GM21619 (cell line): ENCODE measurements around the gene SLC22A15.
"Not testable (repeated sequence)": the region's sequence is repeated elsewhere in the genome, so short reads cannot be mapped to it uniquely, and the experiment has no call there.

Source experiments
- ATAC-seq: cut with Tn5 transposase; IDR thresholded peaks from one replicate; pipeline ENCODE4 v1.9.1; 2021; ENCODE audit not compliant: unreplicated experiment

SLC22A15 gene

DNA sequence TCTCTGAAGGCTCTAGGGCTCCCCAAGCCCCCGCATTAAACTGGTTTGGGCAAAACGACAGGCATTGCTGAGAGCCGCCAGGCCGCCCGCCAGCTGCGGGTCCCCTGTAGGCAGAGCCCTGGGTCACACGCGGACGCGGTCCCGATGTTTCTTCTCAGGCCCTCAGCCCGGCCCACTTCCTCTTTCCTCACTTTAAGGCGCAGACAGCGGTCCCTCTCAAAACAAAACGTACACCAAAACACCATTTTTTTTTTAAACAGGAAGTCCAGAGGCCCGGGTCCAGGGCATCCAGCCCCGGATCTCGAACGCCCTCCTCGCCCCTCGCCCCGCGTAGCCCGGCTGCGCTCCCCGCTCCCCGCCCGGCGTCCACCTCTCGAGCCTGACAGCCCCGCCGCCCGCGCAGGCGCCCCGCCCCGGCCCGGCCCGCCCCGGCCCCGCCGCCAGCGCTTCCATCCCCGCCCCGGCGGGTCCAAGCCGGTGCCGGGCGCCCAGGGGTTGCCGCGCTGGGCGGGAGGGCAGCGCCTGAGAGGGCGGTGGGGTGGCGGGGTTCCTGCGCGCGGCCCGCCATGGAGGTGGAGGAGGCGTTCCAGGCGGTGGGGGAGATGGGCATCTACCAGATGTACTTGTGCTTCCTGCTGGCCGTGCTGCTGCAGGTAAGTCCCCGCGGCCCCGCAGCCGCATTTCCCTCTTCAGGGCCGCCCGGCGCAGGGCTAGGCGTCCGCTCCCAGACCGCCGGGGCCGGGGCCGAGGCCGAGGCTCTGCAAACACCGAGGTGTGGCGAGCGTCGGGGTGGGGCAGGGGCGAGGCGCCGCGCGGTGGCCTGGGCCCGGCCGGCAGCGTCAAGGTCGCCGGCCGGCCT lies at the start of gene SLC22A15:
TSS of gene SLC22A15 (plus strand) at position 452 of the 859 bp plus-strand sequence. CDS start at position 567, 115 bp downstream.
- peak; percentile 87 for ATAC-seq

DNA sequence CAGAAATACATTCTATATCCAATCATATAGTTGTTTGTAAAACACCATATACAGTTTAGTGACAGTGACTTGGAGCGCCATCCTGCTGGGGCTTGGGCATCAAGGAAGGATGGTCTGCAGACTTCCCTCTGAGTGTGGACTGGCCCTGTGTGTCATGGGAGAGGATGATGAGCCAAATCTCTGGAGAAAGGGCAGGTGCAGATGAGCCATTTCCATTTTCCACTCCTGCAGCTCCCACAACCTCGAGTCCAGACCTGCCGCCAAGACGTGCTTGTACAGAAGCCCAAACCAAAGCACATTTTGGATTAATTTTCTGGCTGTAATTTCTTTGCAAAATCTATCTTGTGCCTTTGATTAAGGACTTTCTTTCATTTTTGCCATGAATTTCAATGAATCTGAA lies 48.3 kb upstream of the SLC22A15 start:
- no peak for ATAC-seq

DNA sequence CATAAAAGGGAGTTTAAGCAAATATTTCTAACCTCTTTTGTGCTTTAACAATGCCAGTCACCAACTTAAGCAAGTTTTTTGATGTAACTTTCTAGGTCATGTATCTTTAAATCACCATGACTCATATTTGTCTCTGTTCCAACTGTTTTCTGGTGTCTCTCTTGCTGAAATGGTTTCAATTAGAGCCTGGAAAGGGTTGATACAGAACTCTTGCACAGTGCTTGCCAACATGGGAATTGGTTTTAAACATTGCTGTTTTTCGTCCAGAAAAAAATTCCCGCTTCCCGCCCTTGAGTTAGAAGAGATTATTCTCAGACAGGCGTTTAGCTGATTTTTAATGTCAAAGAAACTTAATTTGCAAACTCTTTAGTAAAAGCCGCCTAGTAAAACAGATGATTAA lies 46.4 kb upstream of the SLC22A15 start:
- no peak for ATAC-seq

DNA sequence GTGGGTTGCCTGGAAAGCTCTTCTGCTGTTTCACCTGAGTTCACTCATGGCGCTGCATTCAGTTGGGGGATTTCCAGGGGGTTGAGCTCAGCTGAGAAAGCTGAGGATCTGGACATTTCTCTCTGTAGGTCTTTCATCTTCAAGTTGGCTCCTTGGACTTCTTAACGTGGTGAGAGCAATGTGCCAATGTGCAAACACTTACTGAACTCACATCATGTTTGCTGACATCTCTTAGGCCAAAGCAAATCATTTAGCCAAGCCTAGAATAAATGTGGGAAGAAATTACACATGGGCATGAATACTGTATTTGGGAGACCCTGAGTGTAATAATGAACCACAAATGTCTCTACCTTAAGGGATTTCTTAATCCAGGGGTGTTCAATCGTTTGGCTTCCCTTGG lies 42.7 kb upstream of the SLC22A15 start:
- ATAC-seq, result no peak

DNA sequence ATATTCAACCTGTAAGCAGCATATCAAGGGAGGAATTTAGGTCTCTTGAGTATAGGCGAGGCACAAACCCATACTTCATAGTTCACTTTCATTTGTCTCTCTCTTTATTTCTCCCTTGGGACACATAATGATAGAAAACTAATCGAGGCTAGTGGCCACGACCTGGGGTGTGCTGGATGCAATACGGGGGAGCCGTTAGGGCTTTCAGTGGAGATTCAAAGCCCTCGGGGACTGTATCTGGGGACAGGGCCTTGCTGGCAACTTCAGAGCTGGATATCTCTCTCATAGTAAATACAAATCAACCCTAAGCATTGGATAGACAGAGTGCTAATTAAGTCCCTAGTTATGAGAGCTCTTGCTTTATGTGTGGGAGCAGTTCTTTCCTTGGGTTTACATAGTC lies 36.9 kb upstream of the SLC22A15 start:
- ATAC-seq, result no peak

DNA sequence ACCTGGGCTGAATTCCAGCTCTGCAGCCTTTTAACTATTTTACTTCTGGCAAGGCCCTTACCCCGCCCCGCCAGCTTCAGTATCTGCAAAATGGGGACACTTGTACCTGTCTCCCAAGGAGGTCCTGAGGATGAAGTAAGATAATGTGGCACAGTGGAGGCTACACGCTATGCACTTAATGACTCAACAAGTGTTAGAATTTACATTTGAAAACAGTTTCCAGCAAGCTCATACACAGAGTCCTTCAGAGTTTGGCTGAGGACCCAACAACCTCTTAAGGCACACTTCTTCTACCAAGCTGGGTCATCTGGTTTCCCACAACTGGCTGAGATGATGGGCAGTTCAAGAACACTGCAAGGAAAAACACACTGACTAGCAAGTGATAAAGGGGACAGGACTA lies 30.2 kb upstream of the SLC22A15 start:
- ATAC-seq, result no peak

DNA sequence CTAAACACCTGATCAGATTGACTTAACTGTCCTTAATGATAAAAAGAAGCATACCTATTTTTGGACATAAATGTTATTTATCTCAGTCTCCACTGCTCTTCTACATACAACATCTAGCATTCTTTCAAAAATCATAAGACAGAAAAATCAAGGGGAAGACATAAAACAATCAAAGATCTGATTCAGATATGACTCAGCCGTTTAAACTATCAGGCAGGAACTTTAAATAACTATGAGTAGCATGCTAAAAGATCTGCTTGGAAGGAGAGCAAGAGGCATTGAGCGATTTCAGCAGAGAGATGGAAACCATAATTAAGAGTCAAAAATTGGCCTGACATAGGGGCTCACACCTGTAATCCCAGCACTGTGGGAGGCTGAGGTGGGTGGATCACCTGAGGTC lies 27.2 kb upstream of the SLC22A15 start:
- ATAC-seq, result no peak

DNA sequence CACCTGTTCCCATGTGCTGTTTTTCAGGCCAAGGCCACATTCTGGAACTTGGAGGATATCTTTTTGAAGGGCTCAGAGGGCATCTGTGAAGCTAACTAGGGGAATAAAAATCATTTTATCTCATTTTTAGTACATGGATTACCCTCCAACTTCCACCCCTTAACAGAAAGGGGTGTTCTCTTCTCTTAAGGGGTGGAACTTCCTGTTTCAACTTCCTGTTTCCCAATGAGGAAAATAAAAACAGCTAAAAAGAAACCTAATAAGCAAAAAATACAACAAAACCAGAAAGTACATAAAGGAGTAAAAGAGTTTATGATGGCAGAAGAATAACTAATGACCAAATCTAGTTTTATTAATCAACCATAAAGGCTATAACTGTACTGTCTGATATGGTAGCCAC lies 24.8 kb upstream of the SLC22A15 start:
- ATAC-seq, result no peak

DNA sequence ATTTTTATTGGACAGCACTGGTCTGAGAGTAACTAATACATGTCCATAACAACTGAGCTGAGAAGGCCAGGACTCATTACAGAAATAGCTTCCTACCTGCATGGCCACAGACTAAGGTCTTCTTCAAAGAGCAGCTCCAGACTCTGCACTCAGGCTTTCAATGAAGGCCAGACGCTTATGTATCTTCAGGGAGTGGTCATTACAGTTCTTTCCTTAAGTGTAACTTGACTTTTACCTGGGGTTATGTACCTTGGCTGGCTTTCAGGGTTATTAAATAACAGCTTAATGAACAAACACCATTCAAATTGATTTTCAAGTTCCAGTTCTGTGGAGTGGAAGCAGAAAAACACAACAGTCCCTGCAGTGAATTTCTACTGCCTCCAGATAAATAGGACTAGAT lies 23.8 kb upstream of the SLC22A15 start:
- ATAC-seq, result no peak

DNA sequence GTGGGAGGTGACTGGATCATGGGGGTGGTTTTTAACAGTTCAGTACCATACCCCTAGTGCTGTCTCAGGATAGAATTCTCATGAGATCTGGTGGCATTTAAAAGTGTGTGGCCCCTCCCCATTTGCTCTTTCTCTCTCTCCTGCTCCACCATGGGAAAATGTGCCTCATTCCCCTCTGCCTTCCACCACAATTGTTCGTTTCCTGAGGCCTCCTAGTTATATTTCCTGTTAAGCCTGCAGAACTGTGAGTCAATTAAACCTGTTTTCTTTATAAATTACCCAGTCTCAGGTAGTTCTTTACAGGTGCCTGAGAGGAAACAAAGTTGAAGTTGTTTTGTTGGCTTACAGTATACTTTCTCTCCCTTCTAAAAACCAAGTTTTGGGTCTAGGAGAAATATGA lies 23.1 kb upstream of the SLC22A15 start:
- ATAC-seq, result no peak

DNA sequence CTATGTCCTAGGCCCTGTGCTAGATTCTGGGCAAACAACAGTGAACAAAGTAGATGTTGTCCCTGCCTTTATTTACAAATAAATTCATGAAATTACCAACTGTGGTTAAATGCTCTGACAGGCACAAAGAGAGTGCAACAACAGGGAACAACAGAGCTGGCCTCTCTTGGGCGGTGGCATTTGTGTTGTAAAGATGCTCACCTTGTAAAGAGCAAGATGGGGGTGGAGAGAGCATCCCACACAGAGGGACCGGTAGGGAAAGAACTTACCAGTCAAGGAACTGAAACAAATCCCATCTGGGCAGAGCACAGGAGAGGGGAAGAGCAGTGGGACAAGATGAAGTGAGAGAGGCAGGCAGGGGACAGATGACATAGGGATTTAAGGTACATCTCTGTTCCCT lies 21.6 kb upstream of the SLC22A15 start:
- no peak for ATAC-seq

DNA sequence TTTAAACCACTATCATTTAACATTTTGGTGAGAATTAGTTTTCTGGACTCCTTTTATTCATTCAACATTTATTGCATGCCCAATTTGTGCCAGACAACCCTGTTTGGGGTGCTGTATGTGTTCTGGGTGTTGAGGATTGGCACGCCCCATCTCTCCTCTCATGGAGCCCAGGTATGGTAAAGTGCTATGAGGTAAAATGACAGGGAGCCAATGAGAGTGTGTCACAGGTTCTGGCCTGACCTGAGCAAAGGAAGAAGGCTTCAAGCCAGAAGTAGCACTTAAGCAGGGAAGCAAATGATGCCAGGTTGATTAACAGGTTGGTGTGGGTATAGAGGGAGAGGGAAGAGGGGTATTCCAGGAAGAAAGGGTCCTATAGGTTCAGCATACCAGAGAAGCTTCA lies 21.1 kb upstream of the SLC22A15 start:
- no peak for ATAC-seq

DNA sequence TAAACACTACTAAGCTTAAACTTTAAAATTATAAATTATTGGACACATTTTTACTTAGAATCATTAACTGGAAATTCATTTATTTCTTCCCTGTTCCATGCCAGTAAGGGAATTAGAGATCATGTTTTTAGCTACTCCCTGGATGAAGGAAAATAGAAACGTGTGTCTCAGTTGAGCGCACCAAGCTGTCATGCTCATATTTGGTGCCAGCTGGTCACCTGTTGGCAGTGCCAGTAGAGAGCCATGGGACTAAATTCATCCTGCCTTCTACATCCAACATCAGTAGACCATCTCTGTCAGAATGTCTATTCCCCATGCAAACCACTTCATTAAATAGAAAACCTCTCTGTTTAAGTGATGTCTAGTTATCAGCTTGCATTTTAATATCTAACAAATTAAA lies 17.4 kb upstream of the SLC22A15 start:
- no peak for ATAC-seq

DNA sequence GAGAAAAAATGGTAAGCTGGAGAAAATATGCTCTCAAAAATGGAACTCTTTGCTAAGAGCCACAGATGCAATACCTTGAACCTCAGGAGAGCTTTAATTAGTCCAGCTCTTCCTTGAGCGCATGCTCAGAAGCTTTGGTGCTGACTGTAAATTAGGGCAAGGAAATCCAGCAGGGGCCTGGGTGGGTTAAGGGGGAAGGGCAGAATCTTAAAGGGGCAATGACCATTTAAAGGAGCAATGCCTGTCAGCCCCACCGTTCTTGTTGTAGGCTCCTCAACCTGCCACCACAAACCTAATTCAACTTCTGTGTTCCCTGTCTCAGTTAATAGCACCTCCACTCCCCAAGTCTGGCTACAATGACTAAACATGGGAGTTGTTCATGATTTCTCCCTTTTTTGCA lies 6.8 kb upstream of the SLC22A15 start:
- no peak for ATAC-seq

DNA sequence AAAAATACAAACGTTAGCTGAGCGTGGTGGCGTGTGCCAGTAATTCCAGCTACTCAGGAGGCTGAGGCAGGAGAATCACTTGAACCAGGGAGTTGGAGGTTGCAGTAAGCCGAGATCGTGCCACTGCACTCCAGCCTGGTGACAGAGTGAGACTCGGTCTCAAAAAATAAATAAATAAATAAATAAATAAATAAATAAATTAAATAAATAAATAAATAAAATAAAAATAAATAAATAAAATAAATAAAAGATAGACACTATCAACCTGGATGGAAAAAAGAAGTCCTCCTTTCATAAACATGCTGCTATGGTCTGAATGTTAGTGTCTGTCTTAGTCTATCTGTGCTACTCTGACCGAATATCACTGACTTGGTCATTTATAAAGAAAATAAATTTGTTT lies 4.5 kb upstream of the SLC22A15 start:
- ATAC-seq, result not testable (repeated sequence)

DNA sequence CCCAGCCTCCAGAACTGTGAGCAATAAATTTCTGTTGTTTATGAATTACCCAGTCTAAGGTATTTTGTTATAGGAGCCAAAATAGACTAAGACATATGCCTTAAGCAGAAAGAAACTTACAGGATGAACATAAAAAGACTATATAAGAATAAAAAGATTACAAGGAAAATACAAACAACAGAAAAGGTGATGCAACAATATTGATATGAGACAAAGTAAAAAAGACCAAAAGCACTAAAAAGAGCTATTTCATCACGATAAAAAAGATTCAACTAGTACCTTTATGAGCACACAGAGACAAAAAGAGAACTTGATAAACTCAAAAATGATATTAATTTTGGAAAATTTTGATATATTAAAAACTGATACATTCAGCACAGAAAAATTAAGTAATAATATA lies 3.2 kb upstream of the SLC22A15 start:
- ATAC-seq, result no peak

DNA sequence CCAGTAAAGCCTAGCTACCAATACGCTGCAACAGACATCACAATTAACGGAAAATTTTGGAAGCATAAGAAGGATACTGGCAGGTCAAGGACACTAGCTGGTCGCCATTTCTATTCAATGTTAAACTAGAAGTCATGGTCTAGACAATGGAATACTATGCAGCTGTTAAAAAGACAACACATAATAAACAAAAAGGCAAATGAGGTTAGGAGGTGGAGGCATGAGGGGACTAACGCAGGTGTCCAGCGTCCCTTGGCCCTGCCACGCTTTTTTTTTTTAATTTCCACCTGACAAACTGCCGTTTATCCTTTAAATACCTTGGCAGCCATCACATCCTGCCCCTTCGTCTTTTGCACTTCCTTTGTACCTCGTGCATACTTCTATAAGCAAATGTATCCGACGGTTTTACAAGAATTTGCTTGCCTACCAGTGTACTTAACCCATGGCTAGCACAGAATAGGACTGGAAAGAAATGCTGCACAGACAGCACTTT lies 698 bp upstream of the SLC22A15 start:
- no peak for ATAC-seq

DNA sequence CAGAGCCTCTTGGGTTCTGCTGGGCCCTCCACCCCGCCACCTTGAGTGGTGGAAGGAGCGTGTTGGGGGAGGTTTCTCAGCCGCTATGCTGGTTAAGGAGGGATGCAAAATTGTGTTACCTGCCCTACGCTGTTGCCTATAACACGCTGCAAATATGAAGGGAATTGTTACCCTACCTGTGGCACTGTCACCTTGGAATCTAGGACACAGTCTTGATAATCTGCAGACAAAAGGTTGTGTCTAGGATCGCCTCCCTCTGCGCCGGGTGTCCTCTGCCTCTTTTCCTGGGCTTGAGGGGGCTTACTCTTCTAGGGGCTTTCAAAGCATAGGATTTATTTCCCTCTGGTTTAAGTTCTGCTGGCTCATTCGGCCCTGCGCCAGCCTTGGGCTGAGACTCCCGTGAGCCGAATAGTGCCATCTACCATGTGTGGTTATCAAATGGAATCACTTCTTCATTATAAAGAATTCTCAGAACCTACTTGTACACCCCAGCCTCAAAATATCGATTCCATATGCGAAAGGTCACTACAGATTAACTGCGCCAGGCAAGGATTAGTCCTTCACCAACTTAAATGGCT lies 697 bp downstream of the SLC22A15 start:
- ATAC-seq, result no peak

DNA sequence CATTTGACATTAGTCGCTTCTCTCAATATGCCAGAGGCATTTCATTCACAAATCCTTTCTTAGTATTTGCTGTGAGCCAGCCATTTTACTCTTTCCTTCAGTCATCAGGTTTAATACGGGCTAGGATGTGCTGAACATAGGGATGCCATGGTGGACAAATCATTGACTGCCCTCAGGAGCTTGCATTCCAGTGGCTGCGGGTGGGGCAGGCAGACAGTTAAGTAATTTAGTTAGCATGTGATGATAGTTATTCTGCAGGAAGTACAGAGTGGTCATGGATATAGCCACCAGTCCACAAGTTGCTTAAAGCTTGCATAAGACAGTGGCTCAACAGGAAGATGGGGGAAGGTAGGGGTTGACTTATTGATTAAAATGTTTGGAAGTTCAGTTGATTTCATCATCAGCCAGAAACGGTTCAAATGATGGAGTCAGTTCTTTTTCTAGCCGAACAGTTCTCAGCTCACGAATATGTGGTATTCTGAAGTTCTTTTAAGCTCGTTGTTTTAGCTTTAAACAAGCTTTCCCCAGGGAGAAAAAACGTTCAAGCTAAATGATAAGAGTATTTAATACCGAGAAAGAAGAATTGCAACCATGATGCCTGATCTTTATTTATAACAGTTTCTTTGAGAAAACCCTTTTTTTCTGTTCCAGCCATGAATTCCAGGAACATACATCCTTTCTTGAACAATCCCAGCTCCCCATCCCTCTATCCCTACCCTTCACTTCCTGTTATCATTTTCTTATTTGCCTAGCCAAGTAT lies 1.4 kb downstream of the SLC22A15 start:
- ATAC-seq, result no peak

DNA sequence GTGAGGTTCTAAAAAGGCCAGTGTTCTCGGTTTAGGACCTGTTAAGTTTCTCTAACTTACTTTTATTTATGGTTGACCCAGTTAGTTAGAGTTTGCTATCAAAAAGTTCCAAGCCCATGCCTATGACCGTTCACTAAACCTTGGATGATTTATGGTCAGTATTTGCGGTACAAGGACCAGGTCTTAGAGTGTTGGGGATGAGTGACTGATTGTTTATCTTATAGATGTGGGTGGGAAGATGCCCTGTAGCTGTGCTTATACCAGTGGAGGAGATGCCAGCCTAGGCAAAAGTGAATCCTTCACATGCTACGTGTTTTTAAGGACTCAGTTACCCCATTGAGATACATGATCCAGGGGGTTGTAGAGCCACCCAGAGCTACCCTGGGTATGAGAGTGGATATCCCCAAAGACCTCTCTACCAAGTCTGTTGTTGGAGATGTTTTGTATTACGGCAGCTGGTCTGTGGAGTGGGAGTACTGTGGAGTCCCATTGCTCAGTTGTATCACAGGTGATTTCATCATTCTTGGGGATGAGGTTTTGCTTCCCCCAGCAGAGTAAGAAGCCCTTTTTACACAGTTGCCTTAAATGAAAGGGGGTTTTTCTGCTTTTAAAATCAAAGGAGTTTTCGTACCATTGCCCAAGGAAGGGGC lies 2.1 kb downstream of the SLC22A15 start:
- ATAC-seq, result no peak

DNA sequence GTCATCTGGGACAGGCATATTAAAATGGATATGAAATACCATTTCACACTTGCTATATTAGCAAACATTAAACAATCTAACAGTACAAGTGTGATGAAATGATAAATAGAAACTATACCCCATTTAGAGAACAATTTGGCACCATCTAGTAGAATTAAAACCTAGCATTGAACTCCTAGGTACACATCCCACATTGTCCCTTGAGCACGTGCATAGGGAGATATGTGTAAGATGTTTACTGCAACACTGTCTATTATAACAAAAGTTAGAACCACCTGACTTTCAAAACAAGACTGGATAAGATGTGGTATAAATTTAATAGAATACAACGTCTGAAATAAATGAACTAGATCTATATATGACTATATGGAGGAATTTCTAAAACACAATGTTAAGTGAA lies 3.8 kb downstream of the SLC22A15 start:
- no peak for ATAC-seq
